Nasal cavity respiratory epithelium epithelial cell of viscerocranial mucosa (primary cell): ENCODE results near the gene HBD. TPM values are rescaled to one million over a fixed set of nuclear protein-coding genes. Genes with fewer than 3 reads are reported as not detected.

Source experiments
- total RNA-seq: library from RNA; depleted of rRNA; stranded (reverse); fragments of >200 nt; gene quantifications from 2 replicates; pipeline ENCODE4 v1.2.3, GENCODE V29; 2014

The HBD gene
- not detected in 2 replicates for total RNA-seq

GRCh38 chr11:5234381-5234834 lies at the start of gene HBD:
Gene HBD (minus strand): TSS chr11:5234483. CDS start chr11:5234433, 50 bp downstream.

GRCh38 chr11:5269715-5270147 lies 35.4 kb upstream of the HBD start, which contains the start of gene HBE1:
Gene HBE1 (minus strand): TSS chr11:5269945. CDS start chr11:5269890, 55 bp downstream.

GRCh38 chr11:5254646-5255413 lies 20.5 kb upstream of the HBD start, which contains the start of gene HBG2:
Gene HBG2 (minus strand): TSS chr11:5254781. CDS start chr11:5254728, 53 bp downstream.

GRCh38 chr11:5249807-5250396 lies 15.6 kb upstream of the HBD start, which contains the start of gene HBG1:
Gene HBG1 (minus strand): TSS chr11:5249857. CDS start chr11:5249804, 53 bp downstream.

GRCh38 chr11:5226732-5227310 lies 7.5 kb downstream of the HBD start, which contains the start of gene HBB:
Gene HBB (minus strand): TSS chr11:5227071. CDS start chr11:5227021, 50 bp downstream.

GRCh38 chr11:5200582-5200981 lies 33.7 kb downstream of the HBD start, which contains the start of gene OR51V1:
Gene OR51V1 (minus strand): TSS chr11:5200682. CDS start chr11:5200682, 0 bp downstream.

Other genes with a start within 250 kb of the HBD start
- gene OR51L1, start 239.6 kb downstream of the HBD start, total RNA-seq: not detected in 2 replicates
- gene OR52J3, start 188.0 kb downstream of the HBD start, total RNA-seq: not detected in 2 replicates
- gene OR52E2, start 174.9 kb downstream of the HBD start, total RNA-seq: not detected in 2 replicates
- gene OR52E1, start 164.9 kb downstream of the HBD start, total RNA-seq: not detected in 2 replicates
- not detected in 2 replicates for gene OR52A5, start 96.1 kb downstream of the HBD start, total RNA-seq
- gene OR52A1, start 79.7 kb downstream of the HBD start, total RNA-seq: not detected in 2 replicates
- gene OR51V1, start 33.8 kb downstream of the HBD start, total RNA-seq: not detected in 2 replicates
- not detected in 2 replicates for gene HBB, start 7.4 kb downstream of the HBD start, total RNA-seq
- gene HBG1, start 15.4 kb upstream of the HBD start, total RNA-seq: not detected in 2 replicates
- not detected in 2 replicates for gene HBG2, start 20.3 kb upstream of the HBD start, total RNA-seq
- not detected in 2 replicates for gene HBE1, start 35.5 kb upstream of the HBD start, total RNA-seq
- gene OR51B4, start 67.5 kb upstream of the HBD start, total RNA-seq: not detected in 2 replicates
- gene OR51B2, start 89.8 kb upstream of the HBD start, total RNA-seq: not detected in 2 replicates
- gene OR51B5, start 109.0 kb upstream of the HBD start, total RNA-seq: not detected in 2 replicates
- not detected in 2 replicates for gene OR51B6, start 117.0 kb upstream of the HBD start, total RNA-seq
- gene OR51M1, start 149.3 kb upstream of the HBD start, total RNA-seq: not detected in 2 replicates
- not detected in 2 replicates for gene OR51Q1, start 187.6 kb upstream of the HBD start, total RNA-seq
- gene OR51I1, start 207.0 kb upstream of the HBD start, total RNA-seq: not detected in 2 replicates
- gene OR51I2, start 214.8 kb upstream of the HBD start, total RNA-seq: not detected in 2 replicates